IMR-90 (cell line): ENCODE data around the gene KCNH6. TPM values are rescaled to one million over a fixed set of nuclear protein-coding genes. Genes with fewer than 3 reads are reported as not detected.

ENCODE experiments used
- ATAC-seq: fragments of 200-7000 bp; cut with Tn5 transposase; 2 replicates; pipeline ENCODE4 v1.9.1; 2020; ENCODE audit warnings: low read depth, mild to moderate bottlenecking, moderate library complexity
- BruUV-seq: library from RNA; stranded (reverse); fragments of 400-500 nt; replicated peaks from 2 replicates; lab custom pipeline; 2021; lab: Mats Ljungman, UMichigan
- CTCF ChIA-PET: fragments of 300-600 bp; formaldehyde crosslinking; extraction: SDS; loops from one replicate; lab custom pipeline; 2021; ENCODE audit warnings: antibody characterized with exemption; lab: Yijun Ruan, JAX
- POLR2A ChIA-PET: fragments of 300-600 bp; sonication (Branson Sonifier 250); formaldehyde crosslinking; loops from one replicate; lab custom pipeline; 2022; ENCODE audit warnings: antibody characterized with exemption; ENCODE audit not compliant: unreplicated experiment; lab: Charles Lee
- DNase-seq: peaks from one replicate; pipeline ENCODE4 v3.0.0; 2013
- H2AFZ ChIP-seq: replicated peaks from 2 replicates; pipeline ENCODE3; 2013; ENCODE audit warnings: low read length, mild to moderate bottlenecking; ENCODE audit not compliant: poor library complexity
- H2AK5ac ChIP-seq: 2 replicates; pipeline ENCODE4 v1.6.1; 2013; ENCODE audit warnings: low read depth, low read length, inconsistent platforms
- H2AK9ac ChIP-seq: replicated peaks from 2 replicates; pipeline ENCODE3; 2013; ENCODE audit warnings: mild to moderate bottlenecking, low read depth, low read length, moderate library complexity; ENCODE audit not compliant: poor library complexity
- H2BK120ac ChIP-seq: 2 replicates; pipeline ENCODE4 v1.6.1; 2013; ENCODE audit warnings: low read depth, low read length, inconsistent platforms
- H2BK15ac ChIP-seq: 3 replicates; pipeline ENCODE4 v1.6.1; 2013; ENCODE audit warnings: low read depth, low read length, inconsistent platforms
- H2BK20ac ChIP-seq: 2 replicates; pipeline ENCODE4 v1.6.1; 2013; ENCODE audit warnings: low read depth, mild to moderate bottlenecking, inconsistent platforms, low read length, moderate library complexity
- H2BK5ac ChIP-seq: 2 replicates; pipeline ENCODE4 v1.6.1; 2013; ENCODE audit warnings: mild to moderate bottlenecking, low read depth, low read length, inconsistent platforms; ENCODE audit not compliant: poor library complexity, severe bottlenecking
- H3K14ac ChIP-seq: replicated peaks from 2 replicates; pipeline ENCODE4 v1.6.1; 2013; ENCODE audit warnings: low read depth, low read length, inconsistent platforms
- H3K18ac ChIP-seq: 2 replicates; pipeline ENCODE4 v1.6.1; 2013; ENCODE audit warnings: low read depth, low read length, control low read depth
- H3K23ac ChIP-seq: 2 replicates; pipeline ENCODE4 v1.6.1; 2013; ENCODE audit warnings: low read depth, low read length, inconsistent platforms
- H3K27ac ChIP-seq: 2 replicates; pipeline ENCODE4 v1.5.1; 2013; ENCODE audit warnings: mild to moderate bottlenecking, control low read depth, low read length; ENCODE audit not compliant: insufficient read depth
- H3K27me3 ChIP-seq: 2 replicates; pipeline ENCODE4 v1.6.1; 2013; ENCODE audit warnings: low read length; ENCODE audit not compliant: control insufficient read depth, insufficient read depth
- H3K36me3 ChIP-seq: 2 replicates; pipeline ENCODE4 v1.6.1; 2013; ENCODE audit warnings: low read length, mixed read lengths; ENCODE audit not compliant: control insufficient read depth, insufficient read depth
- H3K4ac ChIP-seq: 2 replicates; pipeline ENCODE4 v1.6.1; 2013; ENCODE audit warnings: low read depth, low read length, inconsistent platforms
- H3K4me1 ChIP-seq: 2 replicates; pipeline ENCODE4 v1.6.1; 2013; ENCODE audit warnings: low read length, mixed read lengths; ENCODE audit not compliant: control insufficient read depth, insufficient read depth
- H3K4me2 ChIP-seq: 2 replicates; pipeline ENCODE4 v1.6.1; 2013; ENCODE audit warnings: low read depth, mild to moderate bottlenecking, control low read depth, low read length, moderate library complexity
- H3K4me3 ChIP-seq: 2 replicates; pipeline ENCODE4 v1.5.1; 2013; ENCODE audit warnings: low read depth, mild to moderate bottlenecking, control low read depth, low read length, moderate library complexity; ENCODE audit not compliant: insufficient read depth
- H3K56ac ChIP-seq: 2 replicates; pipeline ENCODE4 v1.6.1; 2013; ENCODE audit warnings: low read length, inconsistent platforms; ENCODE audit not compliant: insufficient read depth; ENCODE audit errors: extremely low read depth
- H3K79me1 ChIP-seq, 2 experiments: 2 replicates each; pipeline ENCODE4 v1.6.1; 2013; ENCODE audit warnings: low read length in 2 of 2, inconsistent platforms in 1 of 2, low read depth in 1 of 2
- H3K9ac ChIP-seq: 2 replicates; pipeline ENCODE4 v1.6.1; 2013; ENCODE audit warnings: low read depth, low read length, control low read depth
- H3K9me1 ChIP-seq: 2 replicates; pipeline ENCODE4 v1.6.1; 2013; ENCODE audit warnings: low read length, inconsistent platforms; ENCODE audit not compliant: insufficient read depth
- H3K9me3 ChIP-seq: 2 replicates; pipeline ENCODE4 v1.6.1; 2013; ENCODE audit warnings: low read length; ENCODE audit not compliant: control insufficient read depth, insufficient read depth
- H4K20me1 ChIP-seq: 2 replicates; pipeline ENCODE4 v1.6.1; 2013; ENCODE audit warnings: low read length, inconsistent platforms; ENCODE audit not compliant: insufficient read depth
- H4K5ac ChIP-seq: 2 replicates; pipeline ENCODE4 v1.6.1; 2013; ENCODE audit warnings: mild to moderate bottlenecking, low read depth, low read length, control low read depth
- H4K8ac ChIP-seq, 2 experiments: 2 replicates each; pipeline ENCODE4 v1.6.1; 2013; ENCODE audit warnings: low read depth in 2 of 2, low read length in 2 of 2, control low read depth in 1 of 2, inconsistent platforms in 1 of 2
- H4K91ac ChIP-seq: 2 replicates; pipeline ENCODE4 v1.6.1; 2013; ENCODE audit warnings: low read depth, low read length, inconsistent platforms; ENCODE audit not compliant: insufficient read depth
- CEBPB ChIP-seq: IDR thresholded peaks from 2 replicates; pipeline ENCODE4 v1.6.1; 2012; ENCODE audit warnings: low read depth, low read length, improper control_type of control experiment
- CHD1 ChIP-seq: IDR thresholded peaks from 2 replicates; pipeline ENCODE4 v1.6.1; 2012; ENCODE audit warnings: low read depth, low read length, improper control_type of control experiment
- CTCF ChIP-seq: conservative IDR thresholded peaks from 2 replicates; pipeline ENCODE4 v1.5.1; 2012; ENCODE audit warnings: mild to moderate bottlenecking, low read depth, low read length, improper control_type of control experiment
- ELK1 ChIP-seq: fragments of 150-350 bp; IDR thresholded peaks from 2 replicates; pipeline ENCODE4 v1.6.1; 2016; ENCODE audit warnings: low read depth, mild to moderate bottlenecking, low read length, moderate library complexity, borderline replicate concordance
- FOS ChIP-seq: fragments of 150-350 bp; IDR thresholded peaks from 2 replicates; pipeline ENCODE4 v1.6.1; 2016; ENCODE audit warnings: low read depth, low read length
- POLR2A ChIP-seq: IDR thresholded peaks from 2 replicates; pipeline ENCODE4 v1.6.1; 2012; ENCODE audit warnings: mild to moderate bottlenecking, low read depth, low read length
- RAD21 ChIP-seq: IDR thresholded peaks from 2 replicates; pipeline ENCODE4 v1.6.1; 2012; ENCODE audit warnings: low read length, improper control_type of control experiment
- RFX5 ChIP-seq: IDR thresholded peaks from 2 replicates; pipeline ENCODE4 v1.8.0; 2012; ENCODE audit warnings: low read depth, mild to moderate bottlenecking, low read length, moderate library complexity
- SMC3 ChIP-seq: fragments of 150-350 bp; IDR thresholded peaks from 2 replicates; pipeline ENCODE4 v1.6.1; 2016; ENCODE audit warnings: low read depth, mild to moderate bottlenecking, antibody characterized with exemption, low read length, moderate library complexity
- WGBS, 2 experiments: methylation state at CpG; one replicate each; pipeline versions ENCODE4 v1.1.5 to v1.1.7; 2013; ENCODE audit warnings: missing lambda C conversion rate in 2 of 2; ENCODE audit not compliant: insufficient read length in 1 of 2; ENCODE audit errors: extremely low coverage in 2 of 2; 5-methylcytosine and 5-hydroxymethylcytosine counted together
- dilution Hi-C: fragments of 300-500 bp; cut with HindIII; formaldehyde crosslinking; loops from one replicate; pipeline ENCODE4 v1.14.3; 2018; ENCODE audit warnings: low sequenced_read_pairs; ENCODE audit not compliant: unreplicated experiment
- in situ Hi-C: fragments of 300-500 bp; cut with MboI; formaldehyde crosslinking; loops from 3 replicates; pipeline ENCODE4 v1.14.3; 2019; ENCODE audit warnings: low sequenced_read_pairs, inconsistent platforms, mixed read lengths
- intact Hi-C: fragments of 100-400 bp; cut with micrococcal nuclease; formaldehyde crosslinking; loops from 2 replicates; pipeline ENCODE4 v1.10.0; 2022
- polyA plus RNA-seq, 3 experiments: library from polyadenylated mRNA; depleted of rRNA; stranded (reverse); fragments of >200 nt; gene quantifications; 2 replicates each; pipeline ENCODE4 v1.2.3, GENCODE V29; 2012; ENCODE audit warnings: low replicate concordance in 1 of 3
- total RNA-seq: library from RNA; depleted of rRNA; stranded (reverse); fragments of >200 nt; gene quantifications from 2 replicates; pipeline ENCODE4 v1.2.3, GENCODE V29; 2012
- TF ChIP-seq, protein P1 (sequence below): fragments of 150-350 bp; IDR thresholded peaks from 2 replicates; pipeline ENCODE4 v1.6.1; 2017; ENCODE audit warnings: mild to moderate bottlenecking, antibody characterized with exemption, low read length, low read depth

The KCNH6 gene
- total and polyA plus RNA-seq, 2 of the 4 experiments (the other 2 are of a cell fraction), result 0.17 to 0.18 TPM

GRCh38 chr17:63542218-63542545, 19.0 kb downstream of the KCNH6 start:
- no peak for ATAC-seq
- intact Hi-C loops, result no loop called here
- Histone ChIP-seq H3K9me3 (no peaks in the 10 kb centered on the region), H4K91ac (no peak overlapping the region), H4K20me1 (no peaks in the 10 kb centered on the region), H2BK20ac (no peak overlapping the region), H2BK120ac (no peak overlapping the region), H3K9ac (no peak overlapping the region), H3K18ac (no peak overlapping the region), H2AFZ (no peak overlapping the region), H3K4ac (no peak overlapping the region), H2AK9ac (no peak overlapping the region), H3K14ac (no peak overlapping the region), H3K27me3 (peaks cover 50% of the 10 kb centered on the region), H3K56ac (no peak overlapping the region), H4K5ac (no peak overlapping the region), H2BK5ac (no peak overlapping the region), H3K79me1 (no peaks in the 10 kb centered on the region), H3K9me1 (no peaks in the 10 kb centered on the region; the same call in 1 of the 2 replicates), H3K27ac (no peak overlapping the region), H3K36me3 (no peaks in the 10 kb centered on the region), H4K8ac (no peak overlapping the region), H3K23ac (no peak overlapping the region), H3K4me2 (no peak overlapping the region), H2AK5ac (no peak overlapping the region), H3K4me1 (peaks cover 3% of the 10 kb centered on the region; the same call in 1 of the 2 replicates), H2BK15ac (no peak overlapping the region), H3K4me3 (no peak overlapping the region)
- WGBS, 2 experiments, result 100% methylated on average over 5 of the region's 9 CpGs; no CpG with 5 or more reads in 1 of the 2 experiments
- CTCF ChIA-PET, result no interaction called here
- TF ChIP-seq FOS (no peak), CHD1 (no peak), POLR2A (no peak), RAD21 (no peak), SMC3 (no peak), CEBPB (no peak), RFX5 (no peak), CTCF (no peak), ELK1 (no peak)
- TF ChIP-seq, protein P1, sequence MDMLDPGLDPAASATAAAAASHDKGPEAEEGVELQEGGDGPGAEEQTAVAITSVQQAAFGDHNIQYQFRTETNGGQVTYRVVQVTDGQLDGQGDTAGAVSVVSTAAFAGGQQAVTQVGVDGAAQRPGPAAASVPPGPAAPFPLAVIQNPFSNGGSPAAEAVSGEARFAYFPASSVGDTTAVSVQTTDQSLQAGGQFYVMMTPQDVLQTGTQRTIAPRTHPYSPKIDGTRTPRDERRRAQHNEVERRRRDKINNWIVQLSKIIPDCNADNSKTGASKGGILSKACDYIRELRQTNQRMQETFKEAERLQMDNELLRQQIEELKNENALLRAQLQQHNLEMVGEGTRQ, result no peak
- DNase-seq, result no peak
- no TSS peak for BruUV-seq
- in situ Hi-C loops, result no loop called here
- dilution Hi-C loops, result no loop called here
- POLR2A ChIA-PET, result no interaction called here
